Erythroblast (primary cell): Measurements from ENCODE around the gene LRRC31.
A peak's percentile ranks its signal among the peaks of the same experiment; 100 is the strongest.

Experiments
- DNase-seq, 2 experiments: peaks; one replicate each; lab custom pipeline; 2025; lab: John Stamatoyannopoulos, UW
- GATA1 ChIP-seq: IDR thresholded peaks from 2 replicates; pipeline ENCODE4 v1.6.1; 2011; ENCODE audit warnings: low read depth, mild to moderate bottlenecking, control low read depth, low read length, moderate library complexity
- POLR2A ChIP-seq: IDR thresholded peaks from 2 replicates; pipeline ENCODE4 v1.6.1; 2011; ENCODE audit warnings: mild to moderate bottlenecking, low read length

The LRRC31 gene

DNA sequence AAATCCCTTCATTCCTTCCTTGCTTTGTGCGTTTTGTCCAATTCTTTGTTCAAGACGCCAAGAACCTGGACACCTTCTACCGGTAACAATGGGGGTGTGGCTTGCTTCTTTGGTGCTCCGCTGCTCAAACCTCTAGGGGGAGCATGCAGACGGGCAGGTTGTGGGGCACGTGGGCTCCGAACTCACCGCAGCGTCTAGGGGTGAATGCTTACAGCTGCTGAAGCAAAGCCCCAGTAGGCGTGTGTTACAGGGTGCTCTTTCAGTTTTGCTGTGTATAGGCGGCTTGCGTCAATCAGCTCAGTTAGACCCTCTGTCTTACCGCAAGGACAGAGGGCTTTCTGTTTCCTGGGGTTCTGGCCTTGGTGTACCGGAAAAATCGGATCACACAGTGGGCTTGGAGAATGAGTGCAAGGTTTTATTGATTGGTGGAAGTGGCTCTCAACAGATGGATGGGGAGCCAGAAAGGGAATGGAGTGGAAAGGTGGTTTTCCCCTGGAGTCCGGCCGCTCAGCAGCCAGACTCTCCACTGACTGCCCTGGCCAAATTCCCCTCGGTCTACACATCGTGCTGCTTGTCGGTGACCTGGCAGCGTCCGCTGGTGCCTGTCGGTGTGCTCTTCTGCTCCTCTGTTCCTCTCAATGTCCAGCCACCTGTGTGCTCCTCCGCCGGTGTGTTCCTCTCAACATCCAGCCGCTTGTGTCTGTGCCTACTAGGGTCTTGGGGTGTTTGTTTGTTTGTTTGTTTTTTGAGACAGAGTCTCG, 55.8 kb downstream of the LRRC31 start:
- TF ChIP-seq POLR2A (no peak), GATA1 (no peak)
- peak; percentile 57 to 73 for DNase-seq

DNA sequence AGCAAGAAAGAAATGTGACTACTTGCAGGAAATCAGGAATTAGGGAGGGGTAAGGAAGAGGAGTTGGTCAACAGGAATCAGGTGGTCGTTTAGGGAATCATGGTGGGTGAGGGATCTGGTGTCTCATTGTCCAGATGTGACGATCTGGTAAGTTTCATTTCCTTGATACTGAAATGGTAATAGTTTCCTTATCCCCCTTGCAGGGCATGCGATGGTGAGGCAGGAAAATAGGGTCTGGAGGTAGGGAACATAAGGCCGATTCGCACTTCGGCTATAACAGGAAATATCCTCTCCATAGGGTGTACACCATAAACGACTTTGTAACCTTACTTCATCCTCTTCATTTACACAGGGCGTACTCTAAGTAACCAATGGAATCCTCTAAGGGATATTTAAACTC, 56.5 kb downstream of the LRRC31 start:
- no peak for TF ChIP-seq POLR2A
- no peak for TF ChIP-seq GATA1
- DNase-seq = no peak

DNA sequence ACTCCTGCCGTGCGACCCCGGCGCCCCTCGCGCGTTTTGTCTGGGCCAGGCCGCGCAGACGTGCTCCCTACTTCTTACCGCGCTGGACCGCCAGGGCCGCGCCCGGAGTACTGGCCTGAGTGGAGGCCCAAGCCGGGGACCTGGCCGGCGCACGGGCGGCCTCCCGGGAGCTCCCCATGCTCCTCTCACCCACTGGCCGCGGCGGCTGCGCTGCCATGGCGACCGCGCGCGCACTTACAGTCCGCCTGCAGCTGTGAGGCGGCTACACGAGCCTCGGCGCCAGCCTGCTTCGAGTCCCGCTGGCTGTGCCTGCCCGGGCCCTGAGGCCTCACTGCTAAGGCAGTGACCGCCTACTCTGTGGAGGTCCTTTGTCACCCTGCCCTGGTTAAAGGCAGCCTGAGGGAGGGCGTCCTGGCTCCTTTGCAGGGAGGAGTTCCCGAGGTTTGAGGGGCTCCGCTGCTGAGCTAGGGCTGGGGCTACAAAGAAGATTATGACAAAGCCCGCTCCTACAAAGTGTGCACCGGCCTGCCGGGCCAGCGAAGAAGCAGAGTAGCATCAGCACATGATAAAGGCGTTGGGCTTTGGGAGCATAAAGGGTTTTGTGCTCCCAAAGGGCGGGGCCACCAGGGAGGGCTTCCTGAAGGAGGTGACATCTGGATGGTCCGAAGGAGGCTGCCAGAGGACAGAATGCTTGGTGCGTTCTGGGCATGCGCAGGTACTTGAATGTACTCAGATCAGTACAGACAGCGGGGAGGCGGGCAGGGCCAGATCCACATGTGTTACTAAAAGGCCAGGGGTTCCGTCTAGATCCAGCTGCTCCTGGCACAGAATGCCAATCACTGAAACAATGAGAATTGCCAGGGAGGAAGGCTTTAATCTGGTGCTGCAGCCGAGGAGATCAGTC, 57.2 kb downstream of the LRRC31 start, which contains the start of the genes LRRC34 and LRRIQ4:
TSS of gene LRRC34 (minus strand) at position 573 of the 904 bp plus-strand sequence. CDS start at position 217, 356 bp downstream.
TSS of gene LRRIQ4 (plus strand) at position 539 of the 904 bp plus-strand sequence. CDS start 9,052 bp downstream, outside the sequence.
- TF ChIP-seq POLR2A (peak; percentile 50), GATA1 (no peak)
- peak; percentile 83 to 84 for DNase-seq

DNA sequence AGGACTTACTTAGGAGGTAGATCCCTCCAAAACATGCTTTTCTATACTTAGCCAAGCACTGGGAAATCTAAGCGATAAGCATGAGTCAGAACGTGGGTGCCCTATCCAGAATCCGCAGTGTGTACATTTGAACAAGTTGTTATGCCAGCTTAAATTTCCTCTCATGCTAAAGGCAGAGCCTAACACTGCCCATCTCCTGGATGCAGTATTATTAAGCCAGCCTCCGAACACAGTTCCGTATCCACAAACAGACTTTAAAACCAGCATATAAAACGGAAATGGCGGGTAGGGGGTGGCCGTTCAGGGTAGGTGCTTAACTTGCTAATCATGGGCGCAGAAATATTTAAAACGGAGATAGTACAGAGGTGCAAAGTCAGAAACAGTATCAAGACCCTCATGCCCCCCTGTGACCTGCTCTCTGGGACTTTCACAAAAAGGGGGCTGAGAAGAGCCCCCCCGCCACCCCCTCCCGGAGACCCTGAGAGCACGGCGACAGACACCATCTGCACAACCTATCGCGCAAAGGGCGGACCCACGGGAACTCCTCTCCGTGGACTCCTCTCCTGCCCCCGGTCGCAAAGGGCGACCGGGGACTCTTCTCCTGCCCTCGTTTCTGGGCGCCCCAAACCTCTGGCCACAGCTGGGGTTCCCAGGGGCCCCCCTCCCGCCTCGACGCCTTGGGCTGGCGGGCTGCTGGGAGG, 58.0 kb downstream of the LRRC31 start:
- DNase-seq = peak; percentile 71 to 74
- TF ChIP-seq GATA1 (no peak), POLR2A (no peak)

DNA sequence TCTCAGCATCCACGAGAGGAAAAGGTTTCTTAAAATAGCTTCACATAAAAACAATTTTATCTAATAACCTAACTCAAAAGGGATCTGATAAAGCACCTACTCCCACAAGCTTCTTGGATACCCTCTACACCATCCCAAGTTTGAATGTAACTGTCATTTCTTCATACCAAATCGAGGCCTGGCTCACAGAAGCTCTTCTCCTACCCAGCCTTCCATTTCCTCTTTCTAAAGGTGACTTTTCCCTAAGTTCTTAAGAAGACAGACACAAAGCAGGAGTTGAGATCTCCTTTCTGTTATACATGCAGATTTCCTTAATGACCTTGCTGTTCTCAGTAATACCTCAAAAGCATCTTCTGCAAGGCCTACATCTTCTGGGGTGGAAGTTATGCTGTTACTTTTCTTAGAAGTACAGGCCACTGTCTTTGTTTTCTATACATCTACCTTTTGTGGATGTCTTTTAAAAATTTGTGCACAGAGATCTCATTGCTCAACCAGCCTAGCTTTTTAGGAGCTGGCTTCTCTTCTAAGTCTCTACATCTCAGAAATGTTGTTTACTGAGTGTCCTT, 60.4 kb downstream of the LRRC31 start:
- no peak for DNase-seq

DNA sequence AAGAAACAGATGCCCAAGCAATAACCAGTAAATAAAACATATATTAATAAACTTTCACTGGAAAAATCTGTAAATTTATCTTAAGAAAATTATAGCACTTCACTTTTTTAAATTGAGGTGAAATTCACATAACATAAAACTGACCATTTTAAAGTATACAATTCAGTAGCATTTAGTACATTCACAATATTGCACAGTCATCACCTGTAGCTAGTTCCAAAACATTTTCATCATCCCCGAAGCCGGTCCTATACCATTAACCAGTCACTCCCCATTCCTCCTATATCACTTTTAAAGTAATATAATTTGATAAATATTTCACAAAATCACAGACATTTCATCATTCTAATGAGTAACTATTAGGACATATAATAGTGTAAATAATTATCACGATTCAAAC, 65.1 kb downstream of the LRRC31 start:
- TF ChIP-seq GATA1 (no peak), POLR2A (no peak)
- peak in 1 of 2 experiments; percentile 22 for DNase-seq

More for the DNA sequence above, 60.4 kb downstream of the LRRC31 start:
- TF ChIP-seq GATA1 (no peak), POLR2A (no peak)

DNA sequence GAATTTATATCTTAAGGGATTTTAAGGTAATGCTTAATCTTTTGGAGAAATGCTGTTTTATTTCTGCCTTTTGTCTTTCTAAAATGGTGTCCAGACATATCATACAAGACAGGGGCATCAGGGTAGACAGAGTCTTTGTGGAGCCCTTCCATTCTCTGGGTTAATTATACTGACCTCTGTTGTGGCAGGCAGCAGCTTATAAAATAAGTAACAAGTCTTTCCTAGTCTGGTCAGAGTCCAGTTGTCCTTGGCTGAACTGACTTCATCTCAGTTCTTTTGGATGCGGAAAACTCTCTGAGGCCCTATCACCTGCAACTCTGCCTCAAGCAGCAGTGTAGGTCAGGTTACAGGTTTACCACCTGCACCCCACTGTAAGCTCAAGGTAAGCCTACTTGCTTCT, 77.4 kb downstream of the LRRC31 start:
- no peak for DNase-seq
- TF ChIP-seq POLR2A = no peak

DNA sequence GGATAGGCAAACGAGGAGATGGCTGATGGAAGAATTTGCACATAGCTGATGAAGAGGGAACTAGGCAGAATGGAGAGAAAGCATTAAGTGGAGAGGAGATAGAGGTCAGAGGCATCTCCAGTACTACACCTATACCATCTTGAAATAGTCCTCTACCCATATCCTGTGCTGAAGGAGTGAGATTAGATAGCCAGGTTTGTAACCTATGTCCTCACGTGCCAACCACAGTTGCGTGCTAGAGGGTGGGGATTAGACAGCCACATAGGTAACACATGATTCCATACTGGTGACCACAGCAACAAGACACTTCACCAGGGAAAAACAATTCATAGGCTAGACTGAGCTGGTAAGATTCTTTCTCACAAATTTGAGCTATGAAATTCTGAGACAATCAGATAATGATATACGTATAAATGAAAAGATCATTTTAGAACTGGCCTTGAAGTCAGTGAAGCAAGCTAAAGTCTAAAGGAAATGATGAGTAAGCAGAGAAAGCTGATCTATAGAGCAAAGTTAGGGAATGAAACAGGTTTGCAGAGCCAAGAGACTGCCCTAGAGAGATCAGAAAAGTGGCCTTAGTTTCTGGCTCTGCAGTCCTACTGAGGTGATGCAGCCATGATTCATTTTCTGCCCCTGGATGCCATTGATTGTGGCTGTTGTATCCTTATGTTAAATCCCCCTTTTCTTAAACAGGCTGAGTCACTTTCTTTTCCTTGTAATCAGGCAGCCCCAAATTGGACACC, 78.9 kb downstream of the LRRC31 start:
- TF ChIP-seq GATA1 (no peak), POLR2A (no peak)
- DNase-seq = no peak

DNA sequence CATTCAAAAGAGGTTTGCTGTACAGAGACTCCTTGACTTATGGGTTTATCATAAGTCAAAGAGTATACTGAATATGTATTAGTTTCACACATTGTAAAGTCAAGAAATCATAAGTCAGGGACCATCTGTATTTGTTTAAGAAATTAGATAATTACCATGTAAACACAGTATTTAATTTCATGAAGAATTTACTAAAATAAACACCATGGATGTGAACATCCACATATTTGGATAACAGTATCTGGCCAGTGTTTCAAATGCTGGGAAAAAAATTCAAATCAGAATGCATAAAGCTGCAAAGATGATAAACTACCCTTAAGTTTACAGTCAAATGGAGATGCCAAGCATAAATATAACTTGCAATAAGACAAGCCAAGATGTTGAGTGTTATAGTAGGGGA, 79.5 kb downstream of the LRRC31 start:
- no peak for DNase-seq

More for the DNA sequence above, 79.5 kb downstream of the LRRC31 start:
- no peak for TF ChIP-seq POLR2A
